GM21723 (cell line): ENCODE results near the gene NOD1.

Experiments
- ATAC-seq: cut with Tn5 transposase; IDR thresholded peaks from one replicate; pipeline ENCODE4 v1.9.1; 2021; ENCODE audit warnings: mild to moderate bottlenecking, moderate library complexity; ENCODE audit not compliant: unreplicated experiment

The NOD1 gene

DNA sequence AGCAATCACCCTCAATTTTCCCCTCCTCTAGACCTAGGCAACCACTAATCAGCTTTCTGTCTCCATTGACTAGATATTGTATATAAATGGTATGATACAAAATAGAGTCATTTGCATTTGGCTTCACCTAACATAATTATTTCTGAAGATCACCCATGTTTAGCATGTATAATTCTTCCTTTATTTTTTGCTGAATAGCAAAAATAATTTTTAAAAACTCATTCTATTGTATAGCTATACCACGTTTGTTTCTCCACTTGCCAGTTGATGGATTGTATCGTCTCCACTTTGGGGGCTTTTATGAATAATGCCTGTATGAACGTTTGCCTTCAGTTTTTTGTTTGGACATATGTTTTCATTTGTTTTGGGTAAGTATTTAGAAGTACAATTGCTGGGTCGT lies 98.8 kb downstream of the NOD1 start:
- no peak for ATAC-seq

GRCh38 chr7:30379131-30379530 lies 99.5 kb downstream of the NOD1 start:
- no peak for ATAC-seq

DNA sequence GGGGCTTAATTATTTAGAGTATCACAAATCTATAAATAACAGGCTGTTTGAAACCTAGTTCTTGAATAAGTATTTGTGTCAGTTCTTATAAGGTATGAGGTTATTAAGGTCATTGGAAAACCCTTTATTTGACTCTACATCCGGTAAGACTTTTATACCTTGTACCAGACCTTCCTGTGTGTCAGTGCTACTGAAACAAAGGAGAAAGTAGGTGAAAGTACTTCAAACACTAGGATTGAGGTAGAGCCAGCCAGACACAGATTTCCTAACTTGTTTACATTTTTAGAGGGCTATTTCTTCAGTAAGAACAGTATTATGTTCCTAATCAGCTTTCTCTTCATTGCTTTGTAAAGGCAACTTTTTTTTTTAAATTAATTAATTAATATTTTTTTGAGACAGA lies 100.3 kb downstream of the NOD1 start:
- ATAC-seq: no peak
